DND-41 (cell line): ENCODE data around the gene TRIM47.
A peak's percentile ranks its signal among the peaks of the same experiment; 100 is the strongest.

ENCODE experiments used
- EZH2 ChIP-seq: IDR thresholded peaks from 3 replicates; pipeline ENCODE4 v1.6.1; 2012; ENCODE audit warnings: borderline replicate concordance, low read depth, mild to moderate bottlenecking, moderate library complexity, low read length, inconsistent platforms; ENCODE audit not compliant: severe bottlenecking
- TF ChIP-seq, protein P1 (sequence below): IDR thresholded peaks from 2 replicates; pipeline ENCODE4 v1.5.1; 2012; ENCODE audit warnings: borderline replicate concordance, low read length, moderate library complexity, mild to moderate bottlenecking; ENCODE audit not compliant: poor library complexity, severe bottlenecking; ENCODE audit errors: extremely low read depth

DNA sequence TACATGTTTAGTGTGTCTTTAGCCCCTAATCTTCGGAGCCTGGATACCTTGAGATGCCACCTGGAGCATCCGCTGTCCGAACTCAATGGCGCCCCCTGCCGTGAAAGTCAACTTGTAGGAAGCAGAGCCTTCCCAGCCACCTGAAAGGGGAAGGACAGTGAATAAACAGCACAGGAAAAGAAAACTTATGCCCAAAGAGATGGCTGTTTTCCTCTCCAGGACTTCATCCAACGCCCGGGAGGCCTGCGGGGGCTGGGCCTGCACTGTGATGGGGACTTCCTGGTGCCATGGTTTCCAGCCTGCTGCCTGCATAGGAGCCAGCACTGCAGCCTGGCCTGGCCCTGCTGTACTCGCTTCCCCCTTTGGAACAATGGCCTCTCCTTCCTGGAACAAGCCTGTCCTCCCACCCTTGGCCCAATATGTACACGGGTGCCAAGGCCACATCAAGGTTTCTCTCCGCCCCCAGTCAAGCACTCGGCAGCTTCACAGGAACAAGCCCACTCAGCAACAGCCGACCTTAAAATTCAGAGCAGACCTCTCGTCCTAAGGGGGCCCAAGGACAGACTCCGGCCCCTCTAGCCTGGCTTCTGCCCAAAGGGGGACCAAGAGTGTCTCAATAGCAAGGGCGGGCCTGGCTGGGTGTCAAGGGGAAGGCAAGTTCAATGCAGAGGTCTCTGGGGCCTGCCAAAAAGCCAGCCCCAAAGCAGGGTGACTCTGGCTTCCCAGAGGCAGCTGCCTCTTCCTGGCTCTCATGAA is 29.7 kb downstream of the TRIM47 start:
- TF ChIP-seq, protein P1, sequence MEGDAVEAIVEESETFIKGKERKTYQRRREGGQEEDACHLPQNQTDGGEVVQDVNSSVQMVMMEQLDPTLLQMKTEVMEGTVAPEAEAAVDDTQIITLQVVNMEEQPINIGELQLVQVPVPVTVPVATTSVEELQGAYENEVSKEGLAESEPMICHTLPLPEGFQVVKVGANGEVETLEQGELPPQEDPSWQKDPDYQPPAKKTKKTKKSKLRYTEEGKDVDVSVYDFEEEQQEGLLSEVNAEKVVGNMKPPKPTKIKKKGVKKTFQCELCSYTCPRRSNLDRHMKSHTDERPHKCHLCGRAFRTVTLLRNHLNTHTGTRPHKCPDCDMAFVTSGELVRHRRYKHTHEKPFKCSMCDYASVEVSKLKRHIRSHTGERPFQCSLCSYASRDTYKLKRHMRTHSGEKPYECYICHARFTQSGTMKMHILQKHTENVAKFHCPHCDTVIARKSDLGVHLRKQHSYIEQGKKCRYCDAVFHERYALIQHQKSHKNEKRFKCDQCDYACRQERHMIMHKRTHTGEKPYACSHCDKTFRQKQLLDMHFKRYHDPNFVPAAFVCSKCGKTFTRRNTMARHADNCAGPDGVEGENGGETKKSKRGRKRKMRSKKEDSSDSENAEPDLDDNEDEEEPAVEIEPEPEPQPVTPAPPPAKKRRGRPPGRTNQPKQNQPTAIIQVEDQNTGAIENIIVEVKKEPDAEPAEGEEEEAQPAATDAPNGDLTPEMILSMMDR = peak; percentile 74
- no peak for TF ChIP-seq EZH2
